Liver (tissue), 9 donors: ENCODE results near the gene RPP40. TPM values are rescaled to one million over a fixed set of nuclear protein-coding genes. Genes with fewer than 3 reads are reported as not detected.

Source experiments
- DNase-seq: peaks from one replicate; pipeline ENCODE4 v3.0.0-alpha.2; 2017; ENCODE audit warnings: low spot score
- H3K27ac ChIP-seq, 2 donors: one replicate each; pipeline ENCODE4 v1.7.0; 2013; ENCODE audit warnings: inconsistent platforms in 2 of 2, low read length in 2 of 2, control low read depth in 1 of 2, low read depth in 1 of 2, mild to moderate bottlenecking in 1 of 2
- H3K27me3 ChIP-seq, 4 donors: one replicate each; pipeline versions ENCODE4 v1.6.1 to v1.7.0; 2013; ENCODE audit warnings: low read length in 3 of 4, inconsistent platforms in 1 of 4, mild to moderate bottlenecking in 1 of 4, moderate library complexity in 1 of 4; ENCODE audit not compliant: control insufficient read depth in 4 of 4, insufficient read depth in 4 of 4
- H3K36me3 ChIP-seq, 4 donors: one replicate each; pipeline versions ENCODE4 v1.6.1 to v1.7.0; 2013; ENCODE audit warnings: low read length in 3 of 4, mild to moderate bottlenecking in 3 of 4, low read depth in 1 of 4, moderate library complexity in 1 of 4; ENCODE audit not compliant: control insufficient read depth in 4 of 4, insufficient read depth in 3 of 4
- H3K4me1 ChIP-seq, 4 donors: one replicate each; pipeline versions ENCODE4 v1.6.1 to v1.7.0; 2013; ENCODE audit warnings: low read length in 3 of 4, mild to moderate bottlenecking in 3 of 4, moderate library complexity in 1 of 4; ENCODE audit not compliant: control insufficient read depth in 4 of 4, insufficient read depth in 4 of 4
- H3K4me3 ChIP-seq, 3 donors: one replicate each; pipeline versions ENCODE4 v1.6.1 to v1.7.0; 2013; ENCODE audit warnings: low read length in 3 of 3, control low read depth in 1 of 3, low read depth in 1 of 3, mild to moderate bottlenecking in 1 of 3
- H3K9ac ChIP-seq, 2 donors: one replicate each; pipeline ENCODE4 v1.7.0; 2013; ENCODE audit warnings: low read length in 2 of 2, mild to moderate bottlenecking in 2 of 2, moderate library complexity in 2 of 2, control low read depth in 1 of 2, low read depth in 1 of 2
- H3K9me3 ChIP-seq, 4 donors: one replicate each; pipeline versions ENCODE4 v1.6.1 to v1.7.0; 2013; ENCODE audit warnings: low read length in 3 of 4; ENCODE audit not compliant: control insufficient read depth in 4 of 4
- ATF3 ChIP-seq: IDR thresholded peaks from 2 replicates; pipeline ENCODE4 v1.6.1; 2016; ENCODE audit warnings: antibody characterized with exemption
- CTCF ChIP-seq: fragments of 150-350 bp; IDR thresholded peaks from 2 replicates; pipeline ENCODE4 v1.5.1; 2017; ENCODE audit warnings: improper control_type of control experiment, low read depth, low read length; ENCODE audit not compliant: missing input control
- EGR1 ChIP-seq, 2 donors: IDR thresholded peaks; 2 replicates each; pipeline ENCODE4 v1.6.1; 2016 to 2018; ENCODE audit warnings: antibody characterized with exemption in 2 of 2, low read depth in 2 of 2
- GABPA ChIP-seq, 2 donors: IDR thresholded peaks in 1 of 2; conservative IDR thresholded peaks in 1 of 2; 2 replicates each; pipeline ENCODE4 v1.6.1; 2016; ENCODE audit warnings: antibody characterized with exemption in 2 of 2, mild to moderate bottlenecking in 1 of 2, moderate library complexity in 1 of 2
- HNF4A ChIP-seq, 2 donors: conservative IDR thresholded peaks; 2 replicates each; pipeline ENCODE4 v1.6.1; 2016; ENCODE audit warnings: antibody characterized with exemption in 2 of 2, mild to moderate bottlenecking in 2 of 2
- HNF4G ChIP-seq: IDR thresholded peaks from 2 replicates; pipeline ENCODE4 v1.6.1; 2016; ENCODE audit warnings: antibody characterized with exemption
- JUND ChIP-seq, 2 donors: IDR thresholded peaks; 2 replicates each; pipeline ENCODE4 v1.6.1; 2016; ENCODE audit warnings: antibody characterized with exemption in 2 of 2
- NR2F2 ChIP-seq: IDR thresholded peaks from 2 replicates; pipeline ENCODE4 v1.6.1; 2016; ENCODE audit warnings: antibody characterized with exemption
- REST ChIP-seq: IDR thresholded peaks from 2 replicates; pipeline ENCODE4 v1.6.1; 2016; ENCODE audit warnings: antibody characterized with exemption, mild to moderate bottlenecking
- RXRA ChIP-seq, 2 donors: IDR thresholded peaks; 2 replicates each; pipeline ENCODE4 v1.6.1; 2017 to 2018; ENCODE audit warnings: antibody characterized with exemption in 2 of 2, mild to moderate bottlenecking in 1 of 2
- SP1 ChIP-seq: IDR thresholded peaks from 2 replicates; pipeline ENCODE4 v1.6.1; 2018; ENCODE audit warnings: antibody characterized with exemption, mild to moderate bottlenecking
- TAF1 ChIP-seq: conservative IDR thresholded peaks from 2 replicates; pipeline ENCODE4 v1.6.1; 2016; ENCODE audit warnings: antibody characterized with exemption, mild to moderate bottlenecking
- YY1 ChIP-seq: IDR thresholded peaks from 2 replicates; pipeline ENCODE4 v1.6.1; 2016; ENCODE audit warnings: antibody characterized with exemption, mild to moderate bottlenecking
- WGBS: extraction: QIAGEN DNeasy Blood & Tissue Kit; methylation state at CpG from one replicate; pipeline ENCODE4 v1.1.7; 2013; 5-methylcytosine and 5-hydroxymethylcytosine counted together
- polyA plus RNA-seq, 2 donors: library from polyadenylated mRNA; stranded (reverse) in 1 of 2; unstranded in 1 of 2; fragments of 200-250 nt in 1 of 2; fragments of >200 nt in 1 of 2; fragmentation: Nextera tagmentation in 1 of 2; extraction: Ambion mirVana in 1 of 2; gene quantifications; one replicate each; pipeline versions ENCODE4 v1.2.1 to v1.2.3, GENCODE V29; 2013 to 2015
- total RNA-seq, 2 donors: library from RNA; depleted of rRNA; stranded (reverse); fragments of >200 nt; gene quantifications; one replicate each; pipeline ENCODE4 v1.2.3, GENCODE V29; 2014
- TF ChIP-seq, protein P1 (sequence below): IDR thresholded peaks from 2 replicates; pipeline ENCODE4 v1.6.1; 2016; ENCODE audit warnings: antibody characterized with exemption
- donor health status: healthy.
- donor health status: healthy.
- donor health status: healthy.
- donor health status: healthy.
- donor health status: healthy.

RPP40 gene
- total and polyA plus RNA-seq, 4 donors = 5.4 to 9.5 (median 8.9) TPM

DNA sequence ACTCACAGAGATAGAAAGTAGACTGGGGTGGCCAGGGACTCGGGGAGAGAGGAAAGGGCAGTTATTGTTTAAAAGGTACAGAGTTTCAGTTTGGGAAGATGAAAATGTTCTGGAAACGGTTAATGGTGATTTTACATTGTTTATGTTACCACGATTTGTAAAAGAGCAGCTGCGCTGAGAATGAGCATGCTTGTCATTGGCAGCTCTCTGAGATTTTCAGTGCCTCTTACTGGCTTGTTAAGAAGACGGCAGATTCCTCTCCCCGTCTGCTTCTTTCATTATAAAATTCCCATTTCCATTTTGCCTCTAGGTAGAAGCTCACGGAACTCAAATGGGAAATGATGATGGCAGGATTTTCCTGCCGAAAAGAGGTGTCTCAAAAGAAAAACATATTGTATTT lies 41.6 kb upstream of the RPP40 start:
- no peak for DNase-seq
- WGBS = 86% methylated on average over 8 of the region's 8 CpGs

GRCh38 chr6:5044866-5045265 lies 41.0 kb upstream of the RPP40 start:
- no peak overlapping the region for H3K9ac ChIP-seq
- peaks cover 0 to 5% (median 2%) of the 10 kb centered on the region in 4 donors for H3K9me3 ChIP-seq
- no peak overlapping the region for H3K4me3 ChIP-seq
- DNase-seq = no peak
- H3K36me3 ChIP-seq = no peaks in the 10 kb centered on the region
- H3K27me3 ChIP-seq = no peaks in the 10 kb centered on the region
- WGBS = 94% methylated on average over 3 of the region's 3 CpGs
- TF ChIP-seq, protein P1, sequence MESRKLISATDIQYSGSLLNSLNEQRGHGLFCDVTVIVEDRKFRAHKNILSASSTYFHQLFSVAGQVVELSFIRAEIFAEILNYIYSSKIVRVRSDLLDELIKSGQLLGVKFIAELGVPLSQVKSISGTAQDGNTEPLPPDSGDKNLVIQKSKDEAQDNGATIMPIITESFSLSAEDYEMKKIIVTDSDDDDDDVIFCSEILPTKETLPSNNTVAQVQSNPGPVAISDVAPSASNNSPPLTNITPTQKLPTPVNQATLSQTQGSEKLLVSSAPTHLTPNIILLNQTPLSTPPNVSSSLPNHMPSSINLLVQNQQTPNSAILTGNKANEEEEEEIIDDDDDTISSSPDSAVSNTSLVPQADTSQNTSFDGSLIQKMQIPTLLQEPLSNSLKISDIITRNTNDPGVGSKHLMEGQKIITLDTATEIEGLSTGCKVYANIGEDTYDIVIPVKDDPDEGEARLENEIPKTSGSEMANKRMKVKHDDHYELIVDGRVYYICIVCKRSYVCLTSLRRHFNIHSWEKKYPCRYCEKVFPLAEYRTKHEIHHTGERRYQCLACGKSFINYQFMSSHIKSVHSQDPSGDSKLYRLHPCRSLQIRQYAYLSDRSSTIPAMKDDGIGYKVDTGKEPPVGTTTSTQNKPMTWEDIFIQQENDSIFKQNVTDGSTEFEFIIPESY = no peak
- TF ChIP-seq NR2F2 (no peak), RXRA (IDR thresholded peaks at IDR 0.05) (no peak), HNF4A (conservative IDR thresholded peaks at IDR 0.05) (no peak), REST (no peak), YY1 (no peak), CTCF (no peak)
- no peaks in the 10 kb centered on the region for H3K4me1 ChIP-seq
- H3K27ac ChIP-seq = no peak overlapping the region

More for the DNA sequence above, 41.6 kb upstream of the RPP40 start:
- no peak overlapping the region for H3K4me3 ChIP-seq
- H3K36me3 ChIP-seq = no peaks in the 10 kb centered on the region
- no peak overlapping the region for H3K9ac ChIP-seq
- peaks cover 0 to 5% (median 3%) of the 10 kb centered on the region in 4 donors for H3K9me3 ChIP-seq
- no peaks in the 10 kb centered on the region for H3K4me1 ChIP-seq
- no peak for TF ChIP-seq NR2F2
- TF ChIP-seq TAF1 = no peak
- TF ChIP-seq, protein P1 = no peak
- TF ChIP-seq CTCF = no peak
- no peak for TF ChIP-seq HNF4G
- no peak for TF ChIP-seq JUND (IDR thresholded peaks at IDR 0.05)
- TF ChIP-seq GABPA (IDR thresholded peaks at IDR 0.05 in 1 of 2, conservative IDR thresholded peaks at IDR 0.05 in 1 of 2) = no peak
- TF ChIP-seq ATF3 = no peak
- no peak for TF ChIP-seq EGR1 (IDR thresholded peaks at IDR 0.05; ENCODE audit: low read depth in 2 of 2)
- TF ChIP-seq SP1 = no peak
- H3K27me3 ChIP-seq = no peaks in the 10 kb centered on the region
- no peak overlapping the region for H3K27ac ChIP-seq
